Measurements from ENCODE around the gene CEP104. TPM values are rescaled to one million over a fixed set of nuclear protein-coding genes. Genes with fewer than 3 reads are reported as not detected.

Gene CEP104
- polyA plus RNA-seq, 3 donors: 8.3 to 25.1 (median 13.0) TPM

- Histone ChIP-seq H3K36me3 (replicated peaks in 1 of 2; ENCODE audit: control insufficient read depth in 1 of 2, insufficient read depth in 2 of 2, low read length in 2 of 2) (peaks cover 38 to 69% of the 10 kb centered on the region in 2 donors), H2AFZ (ENCODE audit: insufficient read depth, low read depth, low read length, poor library complexity, severe bottlenecking) (no peak overlapping the region), H3K27me3 (ENCODE audit: control insufficient read depth in 2 of 2, insufficient read depth in 2 of 2, low read length in 2 of 2) (no peaks in the 10 kb centered on the region), H3K27ac (ENCODE audit: low read depth in 1 of 2, low read length in 2 of 2) (no peak overlapping the region), H3K79me2 (ENCODE audit: insufficient read depth, low read length) (no peaks in the 10 kb centered on the region), H4K20me1 (ENCODE audit: insufficient read depth, low read length) (peaks cover 1% of the 10 kb centered on the region), H3K9ac (ENCODE audit: insufficient read depth, low read length, poor library complexity, severe bottlenecking) (no peak overlapping the region), H3K4me1 (ENCODE audit: control insufficient read depth in 1 of 2, insufficient read depth in 2 of 2, low read length in 2 of 2) (peaks cover 5 to 10% of the 10 kb centered on the region in 2 donors), H3K4me2 (replicated peaks; ENCODE audit: extremely low read depth, low read length, poor library complexity, severe bottlenecking) (no peak overlapping the region), H3K9me3 (replicated peaks in 1 of 2; ENCODE audit: control insufficient read depth in 1 of 2, insufficient read depth in 1 of 2, low read length in 2 of 2) (no peaks in the 10 kb centered on the region), H3K4me3 (replicated peaks in 1 of 3; ENCODE audit: low read depth in 2 of 3, low read length in 3 of 3) (no peak overlapping the region)
- Mint-ChIP-seq H3K36me3 (peaks cover 54 to 72% of the 10 kb centered on the region in 2 donors), H3K27ac (no peak overlapping the region), H3K27me3 (ENCODE audit: low read depth in 3 of 3) (peaks cover 0 to 3% (median 0%) of the 10 kb centered on the region in 3 donors), H3K9me3 (no peaks in the 10 kb centered on the region), H3K4me3 (no peak overlapping the region), H3K4me1 (peaks cover 11% of the 10 kb centered on the region)
- 72% methylated on average over 4 of the region's 6 CpGs for WGBS (ENCODE audit: insufficient coverage)
- intact Hi-C loops (cut with micrococcal nuclease): no loop called here
- TF ChIP-seq CTCF (IDR thresholded peaks at IDR 0.05): no peak
- DNase-seq: no peak
Measured at GRCh38 chr1:3847081-3847480, 9.9 kb downstream of the CEP104 start.

GRCh38 chr1:3846541-3846940 is 10.5 kb downstream of the CEP104 start:
- H3K4me2 ChIP-seq (replicated peaks; ENCODE audit: extremely low read depth, low read length, poor library complexity, severe bottlenecking): no peak overlapping the region
- Mint-ChIP-seq H3K36me3 (peaks cover 53 to 74% of the 10 kb centered on the region in 2 donors), H3K27ac (no peak overlapping the region), H3K9me3 (no peaks in the 10 kb centered on the region), H3K27me3 (ENCODE audit: low read depth in 3 of 3) (peaks cover 0 to 3% (median 0%) of the 10 kb centered on the region in 3 donors), H3K4me3 (no peak overlapping the region), H3K4me1 (peaks cover 11% of the 10 kb centered on the region)
- H3K27ac ChIP-seq (ENCODE audit: low read depth in 1 of 2, low read length in 2 of 2): no peak overlapping the region
- no peak for DNase-seq
- intact Hi-C loops (cut with micrococcal nuclease): no loop called here
- WGBS (ENCODE audit: insufficient coverage): 100% methylated on average over 1 of the region's 3 CpGs
- no peak for TF ChIP-seq CTCF (IDR thresholded peaks at IDR 0.05)
- no peaks in the 10 kb centered on the region for H3K9me3 ChIP-seq (replicated peaks in 1 of 2; ENCODE audit: control insufficient read depth in 1 of 2, insufficient read depth in 1 of 2, low read length in 2 of 2)
- H2AFZ ChIP-seq (ENCODE audit: insufficient read depth, low read depth, low read length, poor library complexity, severe bottlenecking): no peak overlapping the region
- no peaks in the 10 kb centered on the region for H3K79me2 ChIP-seq (ENCODE audit: insufficient read depth, low read length)
- peaks cover 5 to 10% of the 10 kb centered on the region in 2 donors for H3K4me1 ChIP-seq (ENCODE audit: control insufficient read depth in 1 of 2, insufficient read depth in 2 of 2, low read length in 2 of 2)
- peaks cover 40 to 69% of the 10 kb centered on the region in 2 donors for H3K36me3 ChIP-seq (replicated peaks in 1 of 2; ENCODE audit: control insufficient read depth in 1 of 2, insufficient read depth in 2 of 2, low read length in 2 of 2)
- H3K27me3 ChIP-seq (ENCODE audit: control insufficient read depth in 2 of 2, insufficient read depth in 2 of 2, low read length in 2 of 2): no peaks in the 10 kb centered on the region
- no peak overlapping the region for H3K9ac ChIP-seq (ENCODE audit: insufficient read depth, low read length, poor library complexity, severe bottlenecking)
- H3K4me3 ChIP-seq (replicated peaks in 1 of 3; ENCODE audit: low read depth in 2 of 3, low read length in 3 of 3): no peak overlapping the region
- no peaks in the 10 kb centered on the region for H4K20me1 ChIP-seq (ENCODE audit: insufficient read depth, low read length)
